GM13976 (cell line): ENCODE measurements around the gene PCBP2.

Source experiments
- DNase-seq: peaks from one replicate; pipeline ENCODE4 v3.0.0; 2012; ENCODE audit warnings: low spot score
- CTCF ChIP-seq: IDR thresholded peaks from 2 replicates; pipeline ENCODE4 v1.5.1; 2012; ENCODE audit warnings: borderline replicate concordance, mild to moderate bottlenecking; ENCODE audit not compliant: insufficient read depth; ENCODE audit errors: extremely low read depth, missing control alignments, control extremely low read depth
- in situ Hi-C: fragments of 300-500 bp; cut with MboI; formaldehyde crosslinking; loops from one replicate; pipeline ENCODE4 v1.12.0; 2022; ENCODE audit warnings: low sequenced_read_pairs, mixed read lengths, inconsistent platforms; ENCODE audit not compliant: unreplicated experiment

PCBP2 gene

DNA sequence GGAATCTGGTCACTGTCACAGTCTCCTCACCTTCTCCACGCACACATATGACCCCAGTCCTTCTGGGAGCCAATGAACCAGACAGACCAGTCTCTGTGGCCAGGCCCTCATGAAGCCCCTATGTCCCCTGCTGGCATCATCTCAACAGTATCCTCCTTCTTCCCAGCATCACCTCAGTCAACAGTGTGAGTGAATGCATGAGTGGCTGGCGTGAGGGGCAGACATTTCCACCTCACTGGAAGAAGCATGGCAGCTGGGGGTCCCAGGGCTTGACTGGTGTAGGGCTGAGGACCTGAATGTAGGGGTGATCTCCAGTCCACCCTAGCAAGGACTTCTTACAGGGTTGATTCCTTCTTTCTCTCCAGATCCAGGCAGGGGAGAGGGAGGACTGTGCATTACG lies 45.6 kb downstream of the PCBP2 start:
- DNase-seq: no peak
- TF ChIP-seq CTCF: no peak
- in situ Hi-C loops: no loop called here

- in situ Hi-C loops: no loop called here
- DNase-seq: no peak
- no peak for TF ChIP-seq CTCF
Observed at GRCh38 chr12:53498235-53498630, 46.3 kb downstream of the PCBP2 start.

- peak; percentile 70 for DNase-seq
- in situ Hi-C loops: no loop called here
- peak; percentile 15 for TF ChIP-seq CTCF
Observed at GRCh38 chr12:53499266-53500141, 47.6 kb downstream of the PCBP2 start, which contains the start of gene MAP3K12. MAP3K12 (minus strand) TSS chr12:53499458; CDS start chr12:53487391, 12,067 bp downstream.

- no peak for TF ChIP-seq CTCF
- no peak for DNase-seq
- in situ Hi-C loops: no loop called here
Observed at GRCh38 chr12:53500142-53500775, 48.4 kb downstream of the PCBP2 start.

DNA sequence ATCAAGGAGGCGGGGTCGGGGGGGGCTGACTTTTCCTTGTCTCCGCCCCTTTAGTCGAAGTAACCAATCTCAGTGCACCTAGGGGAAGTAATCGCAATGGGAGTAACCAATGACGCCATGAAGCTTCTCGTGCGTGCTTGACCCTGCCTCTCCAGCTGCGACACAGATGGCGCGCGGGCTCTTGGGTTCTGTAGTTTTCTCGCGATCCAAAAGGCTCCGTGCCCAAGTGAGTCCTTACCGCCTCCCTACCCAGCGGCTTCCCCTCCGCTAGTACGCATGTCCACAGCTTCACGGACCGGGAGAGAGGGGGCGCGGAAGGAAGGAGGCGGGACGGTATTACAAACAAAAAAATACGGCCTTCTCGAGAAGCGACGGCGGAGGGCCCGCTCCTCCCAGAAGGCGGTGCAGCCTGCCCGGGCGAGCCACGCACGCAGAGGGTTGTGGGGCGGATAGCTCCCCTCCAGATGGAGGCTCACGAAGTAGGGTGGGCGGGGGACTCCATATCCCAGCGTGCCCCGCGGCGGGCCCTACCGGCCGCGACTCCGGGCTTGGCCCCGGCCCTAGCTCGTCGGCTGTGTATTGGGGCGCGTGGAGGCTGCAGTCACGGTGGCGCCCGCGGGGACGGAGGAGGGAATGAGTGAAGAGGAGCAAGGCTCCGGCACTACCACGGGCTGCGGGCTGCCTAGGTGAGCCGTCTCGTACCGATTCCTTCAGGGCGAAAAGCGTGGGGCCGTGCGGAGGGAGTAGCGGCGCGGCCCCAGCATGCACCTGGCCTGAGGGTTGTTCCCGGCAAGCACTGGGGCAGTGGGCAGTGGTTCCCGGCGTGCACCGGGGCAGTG lies 49.1 kb downstream of the PCBP2 start, which contains the start of gene TARBP2:
TARBP2 (plus strand) TSS at position 508 of the 839 bp plus-strand sequence; CDS start at position 634, 126 bp downstream.
- TF ChIP-seq CTCF: no peak
- DNase-seq: peak; percentile 96
- in situ Hi-C loops: no loop called here

- no peak for DNase-seq
- in situ Hi-C loops: no loop called here
- no peak for TF ChIP-seq CTCF
Observed at GRCh38 chr12:53501615-53502181, 49.8 kb downstream of the PCBP2 start.
